HG02798 (cell line): Measurements from ENCODE around the gene BFSP2.
"Not testable (repeated sequence)": the region's sequence is repeated elsewhere in the genome, so short reads cannot be mapped to it uniquely, and the experiment has no call there.

Experiments used
- ATAC-seq: cut with Tn5 transposase; IDR thresholded peaks from one replicate; pipeline ENCODE4 v1.9.1; 2021; ENCODE audit warnings: mild to moderate bottlenecking; ENCODE audit not compliant: unreplicated experiment, poor library complexity

BFSP2 gene

DNA sequence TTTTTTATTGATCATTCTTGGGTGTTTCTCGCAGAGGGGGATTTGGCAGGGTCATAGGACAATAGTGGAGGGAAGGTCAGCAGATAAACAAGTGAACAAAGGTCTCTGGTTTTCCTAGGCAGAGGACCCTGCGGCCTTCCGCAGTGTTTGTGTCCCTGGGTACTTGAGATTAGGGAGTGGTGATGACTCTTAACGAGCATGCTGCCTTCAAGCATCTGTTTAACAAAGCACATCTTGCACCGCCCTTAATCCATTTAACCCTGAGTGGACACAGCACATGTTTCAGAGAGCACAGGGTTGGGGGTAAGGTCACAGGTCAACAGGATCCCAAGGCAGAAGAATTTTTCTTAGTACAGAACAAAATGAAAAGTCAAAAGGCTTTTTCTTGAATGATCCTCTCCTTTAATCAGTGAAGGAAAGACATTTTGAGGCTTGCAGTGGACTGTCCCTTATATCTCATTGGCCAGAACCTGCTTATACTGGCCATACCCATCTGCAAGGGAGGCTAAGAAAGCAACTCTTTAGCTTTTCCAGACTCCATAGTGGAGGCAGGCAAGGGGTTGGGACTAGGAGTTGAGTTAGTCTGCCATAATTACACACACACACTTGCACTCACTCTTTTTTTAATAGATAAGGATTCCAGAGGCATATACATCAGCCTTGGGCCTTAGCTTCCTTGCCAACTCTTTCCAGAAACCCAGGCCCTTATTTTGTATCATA, 73.8 kb downstream of the BFSP2 start:
- not testable (repeated sequence) for ATAC-seq

GRCh38 chr3:133474251-133474801, 74.5 kb downstream of the BFSP2 start:
- no peak for ATAC-seq

DNA sequence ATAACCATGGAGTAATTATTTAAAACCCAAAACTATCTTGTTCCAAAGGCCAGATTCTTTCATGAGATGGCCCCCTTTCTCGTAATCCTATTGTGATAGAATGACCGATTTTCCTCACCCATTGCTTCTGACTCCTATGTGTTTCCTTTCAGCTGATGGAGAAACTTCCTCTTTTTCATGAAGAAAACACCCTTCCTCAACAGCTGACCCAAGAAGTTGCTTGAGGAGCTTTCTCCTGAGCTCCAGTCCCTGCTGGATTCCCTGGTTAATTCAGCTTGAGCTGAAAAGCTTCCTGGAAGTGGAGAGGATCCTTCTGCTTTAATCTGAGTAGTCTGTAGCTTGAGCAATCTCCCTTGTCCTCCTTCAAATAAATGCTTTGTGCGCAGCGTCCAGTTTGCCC, 75.0 kb downstream of the BFSP2 start:
- no peak for ATAC-seq

GRCh38 chr3:133475245-133476010, 75.6 kb downstream of the BFSP2 start:
- peak; percentile 75 for ATAC-seq

GRCh38 chr3:133476971-133477375, 77.1 kb downstream of the BFSP2 start:
- ATAC-seq = no peak

GRCh38 chr3:133477487-133477886, 77.6 kb downstream of the BFSP2 start:
- ATAC-seq = peak; percentile 48

DNA sequence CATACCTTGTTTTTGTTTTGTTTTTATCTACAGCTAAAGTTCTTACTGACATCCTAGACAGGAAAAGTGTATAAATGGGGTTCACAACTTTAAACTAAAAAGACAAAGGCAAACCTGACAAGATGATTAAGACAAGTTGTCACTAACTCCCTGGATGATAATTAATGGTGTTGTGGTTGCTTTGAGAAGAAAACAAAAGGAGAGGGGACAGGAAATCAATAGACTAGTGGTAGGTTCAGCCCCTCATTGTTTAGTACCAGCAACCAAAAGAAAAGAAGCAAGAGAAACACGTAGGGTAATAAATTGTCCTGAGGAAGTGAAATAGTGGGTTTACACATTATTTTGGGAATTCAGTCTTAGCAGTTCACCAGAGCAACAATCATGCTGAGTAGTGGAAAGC, 78.8 kb downstream of the BFSP2 start:
- no peak for ATAC-seq

- ATAC-seq = no peak
Measured at GRCh38 chr3:133479401-133479800, 79.5 kb downstream of the BFSP2 start.

GRCh38 chr3:133479895-133480669, 80.2 kb downstream of the BFSP2 start:
- peak; percentile 73 for ATAC-seq

DNA sequence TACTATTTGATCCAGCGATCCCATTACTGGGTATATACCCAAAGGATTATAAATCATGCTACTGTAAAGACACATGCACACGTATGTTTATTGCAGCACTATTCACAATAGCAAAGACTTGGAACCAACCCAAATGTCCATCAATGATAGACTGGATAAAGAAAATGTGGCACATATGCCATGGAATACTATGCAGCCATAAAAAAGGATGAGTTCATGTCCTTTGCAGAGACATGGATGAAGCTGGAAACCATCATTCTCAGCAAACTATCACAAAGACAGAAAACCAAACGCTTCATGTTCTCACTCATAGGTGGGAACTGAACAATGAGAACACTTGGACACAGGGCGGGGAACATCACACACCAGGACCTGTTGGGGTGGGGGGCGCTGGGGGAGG, 82.6 kb downstream of the BFSP2 start:
- ATAC-seq = not testable (repeated sequence)

GRCh38 chr3:133486658-133487057, 86.8 kb downstream of the BFSP2 start:
- ATAC-seq = no peak

GRCh38 chr3:133487204-133487603, 87.3 kb downstream of the BFSP2 start:
- no peak for ATAC-seq

- no peak for ATAC-seq
Measured at GRCh38 chr3:133487920-133488540, 88.2 kb downstream of the BFSP2 start.

DNA sequence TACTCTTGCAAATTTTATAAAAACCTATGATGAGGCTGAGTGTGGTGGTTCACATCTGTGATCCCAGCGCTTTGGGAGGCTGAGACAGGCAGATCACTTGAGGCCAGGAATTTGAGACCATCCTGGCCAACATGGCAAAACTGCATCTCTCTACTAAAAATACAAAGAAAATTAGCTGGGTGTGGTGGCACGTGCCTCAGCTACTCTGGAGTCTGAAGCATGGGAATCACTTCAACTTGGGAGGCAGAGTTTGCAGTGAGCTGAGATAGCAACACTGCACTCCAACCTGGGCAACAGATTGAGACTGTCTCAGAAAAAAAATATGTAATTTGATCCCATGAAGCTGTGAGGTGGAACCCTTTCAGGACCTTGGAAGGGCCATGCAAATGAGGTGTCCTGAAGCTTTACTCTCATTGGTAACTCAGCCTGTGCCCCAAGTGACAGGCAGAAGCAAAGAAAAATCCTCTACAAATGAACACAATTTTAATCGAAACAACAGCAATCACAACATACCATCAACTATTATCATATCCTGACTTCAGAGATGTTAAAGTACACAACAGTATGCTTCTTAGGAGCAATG, 89.0 kb downstream of the BFSP2 start:
- ATAC-seq = no peak

DNA sequence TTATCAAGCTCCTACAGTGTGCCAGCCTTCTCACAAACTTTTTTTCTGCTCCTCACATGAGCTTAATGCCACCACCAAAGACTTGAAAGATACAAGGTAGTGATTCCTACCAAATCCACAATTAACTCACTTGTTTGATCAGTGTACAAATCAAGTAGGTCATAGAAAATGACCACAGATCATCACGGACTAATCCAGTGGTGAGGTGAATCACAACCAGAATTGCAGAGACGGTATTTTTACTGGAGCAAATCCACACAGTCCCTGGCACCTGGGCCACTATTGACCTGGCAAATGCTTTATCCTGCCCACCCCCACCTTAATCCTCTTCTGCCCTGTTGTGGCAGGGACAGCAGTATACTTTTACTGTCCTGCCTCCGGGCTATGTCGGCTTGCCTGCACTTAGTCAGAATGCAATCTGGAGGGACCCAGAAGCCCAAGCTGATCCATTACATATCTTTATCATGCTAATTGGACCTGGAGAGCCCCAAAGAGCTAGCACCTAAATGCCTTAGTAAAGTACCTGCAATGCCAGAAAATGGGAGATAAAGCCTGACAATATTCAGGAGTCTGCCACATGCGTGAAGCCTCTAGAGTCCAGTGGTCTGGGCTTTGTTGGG, 89.7 kb downstream of the BFSP2 start:
- ATAC-seq = no peak

DNA sequence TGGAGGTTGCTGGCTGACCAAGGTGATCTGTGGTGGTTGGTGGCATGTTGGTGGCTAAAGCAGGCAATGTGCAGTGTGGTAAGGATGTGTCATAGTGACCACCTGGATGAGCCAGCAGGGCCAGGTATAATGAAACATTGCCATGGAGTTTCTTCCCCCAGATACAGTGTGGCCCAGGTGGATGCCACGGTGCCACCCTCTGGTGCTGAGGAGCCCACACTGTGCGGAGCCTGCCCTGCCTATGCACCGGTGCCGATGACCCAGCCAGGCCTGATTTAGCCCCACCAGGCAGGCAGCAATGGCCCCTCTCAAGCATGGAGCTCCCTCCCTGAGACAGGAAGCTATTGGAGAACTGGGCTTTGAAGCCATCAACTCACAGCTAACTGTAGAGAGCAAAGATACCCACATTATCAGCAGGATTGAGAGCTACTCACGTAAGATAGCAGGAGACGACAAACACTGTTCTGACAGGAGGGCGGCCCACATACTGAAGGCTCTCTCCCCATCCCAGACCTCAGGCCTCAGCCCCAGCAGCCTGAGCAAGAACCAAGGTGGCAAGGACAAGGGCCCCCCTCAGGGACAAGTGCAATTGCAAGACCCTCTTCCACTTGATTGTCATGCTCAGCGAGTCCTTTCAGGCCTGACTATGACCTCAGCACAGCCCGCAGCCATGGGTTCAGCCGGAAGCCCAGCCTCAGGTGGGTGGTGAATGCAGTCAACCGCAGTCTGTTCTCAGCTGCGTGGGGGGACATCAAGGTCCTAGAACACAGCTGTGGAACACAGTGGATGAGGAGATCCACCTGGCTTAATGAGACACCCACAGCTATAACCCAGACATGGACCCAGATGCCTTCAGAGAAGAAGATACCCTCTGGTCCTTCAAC, 90.9 kb downstream of the BFSP2 start:
- peak; percentile 91 for ATAC-seq

GRCh38 chr3:133491481-133492059, 91.7 kb downstream of the BFSP2 start:
- ATAC-seq = peak; percentile 20

- ATAC-seq = no peak
Measured at GRCh38 chr3:133492159-133492741, 92.4 kb downstream of the BFSP2 start.
